Daoy (cell line): ENCODE results near the gene ENGASE. TPM values are rescaled to one million over a fixed set of nuclear protein-coding genes. Genes with fewer than 3 reads are reported as not detected.

Experiments
- DNase-seq: peaks from one replicate; pipeline ENCODE4 v3.0.0-alpha.2; 2015; ENCODE audit warnings: low read depth
- total RNA-seq: library from RNA; depleted of rRNA; stranded (reverse); fragments of >200 nt; shearing (Covaris generic); gene quantifications from 2 replicates; pipeline ENCODE4 v1.2.3, GENCODE V29; 2014

Gene ENGASE
- total RNA-seq, 1 experiment from 2014 or later: 6.3 TPM

DNA sequence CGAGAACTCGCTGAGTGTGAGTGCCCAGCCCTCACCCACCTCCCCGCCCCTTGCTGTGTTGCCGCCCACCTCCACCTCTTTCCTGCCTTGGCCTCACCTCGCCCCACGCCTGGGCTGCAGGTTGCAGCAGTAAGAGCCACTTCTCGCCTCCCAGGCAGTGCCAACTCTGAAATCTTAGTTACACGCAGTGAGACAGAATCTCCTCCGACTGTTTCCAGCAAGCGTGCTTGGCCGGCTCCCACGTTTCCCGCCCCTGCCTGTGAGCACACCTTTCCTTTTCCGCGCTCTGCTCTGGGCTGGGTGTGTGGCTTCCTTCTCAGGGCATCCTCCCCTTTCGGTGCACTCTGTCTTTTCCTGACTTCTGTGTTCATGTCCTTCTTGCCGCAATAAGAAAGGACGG is 5.7 kb downstream of the ENGASE start:
- no peak for DNase-seq

DNA sequence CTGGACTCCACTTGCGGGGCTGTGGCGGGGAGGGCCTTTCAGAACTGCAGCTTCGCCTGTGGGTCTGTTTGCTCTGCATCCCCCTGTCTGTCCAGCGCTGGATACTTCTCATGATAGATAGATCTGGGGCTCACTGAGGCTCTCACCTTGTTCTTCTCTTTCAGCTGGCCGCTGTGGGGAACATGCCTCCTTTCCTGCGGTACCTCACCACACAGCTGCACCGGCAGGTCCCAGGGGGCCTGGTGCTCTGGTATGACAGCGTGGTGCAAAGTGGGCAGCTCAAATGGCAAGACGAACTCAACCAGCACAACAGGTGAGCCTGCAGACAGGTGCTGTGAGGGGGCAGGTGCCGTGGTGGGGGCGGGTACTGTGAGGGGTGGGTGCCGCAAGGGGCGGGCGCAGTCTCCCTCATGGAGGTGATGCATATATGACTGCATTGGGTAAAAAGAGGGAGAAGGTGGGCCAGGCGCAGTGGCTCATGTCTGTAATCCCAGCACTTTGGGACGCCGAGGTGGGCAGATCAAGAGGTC is 6.2 kb downstream of the ENGASE start:
- DNase-seq: no peak

DNA sequence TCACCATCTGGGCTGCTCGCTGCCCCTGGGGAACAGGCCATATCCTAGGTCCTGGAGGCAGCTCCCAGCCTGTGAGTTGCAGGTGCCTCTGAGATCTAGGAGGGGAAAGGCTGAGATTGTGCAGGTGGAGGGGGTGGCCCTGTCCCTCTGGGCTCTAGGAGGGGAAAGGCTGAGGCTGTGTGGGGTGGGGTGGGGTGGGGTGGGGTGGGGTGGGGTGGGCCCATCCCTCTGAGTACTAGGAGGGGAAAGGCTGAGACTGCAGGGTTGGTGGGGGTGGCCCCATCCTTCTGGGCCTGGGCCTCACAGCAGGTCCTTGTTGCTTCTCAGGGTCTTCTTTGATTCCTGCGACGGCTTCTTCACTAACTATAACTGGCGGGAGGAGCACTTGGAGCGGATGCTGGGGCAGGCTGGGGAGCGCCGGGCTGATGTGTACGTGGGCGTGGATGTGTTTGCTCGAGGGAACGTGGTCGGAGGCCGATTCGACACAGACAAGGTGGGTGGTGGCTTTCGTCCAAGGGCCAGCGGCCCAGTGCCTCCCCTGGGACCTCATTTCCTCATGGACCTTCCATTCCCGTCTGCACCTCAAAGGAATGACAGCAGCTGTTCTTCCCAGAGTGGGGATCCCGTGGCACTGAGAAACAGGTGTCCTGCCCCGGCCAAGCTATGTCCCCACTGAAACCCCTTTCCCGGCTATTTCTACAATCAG is 7.1 kb downstream of the ENGASE start:
- no peak for DNase-seq

DNA sequence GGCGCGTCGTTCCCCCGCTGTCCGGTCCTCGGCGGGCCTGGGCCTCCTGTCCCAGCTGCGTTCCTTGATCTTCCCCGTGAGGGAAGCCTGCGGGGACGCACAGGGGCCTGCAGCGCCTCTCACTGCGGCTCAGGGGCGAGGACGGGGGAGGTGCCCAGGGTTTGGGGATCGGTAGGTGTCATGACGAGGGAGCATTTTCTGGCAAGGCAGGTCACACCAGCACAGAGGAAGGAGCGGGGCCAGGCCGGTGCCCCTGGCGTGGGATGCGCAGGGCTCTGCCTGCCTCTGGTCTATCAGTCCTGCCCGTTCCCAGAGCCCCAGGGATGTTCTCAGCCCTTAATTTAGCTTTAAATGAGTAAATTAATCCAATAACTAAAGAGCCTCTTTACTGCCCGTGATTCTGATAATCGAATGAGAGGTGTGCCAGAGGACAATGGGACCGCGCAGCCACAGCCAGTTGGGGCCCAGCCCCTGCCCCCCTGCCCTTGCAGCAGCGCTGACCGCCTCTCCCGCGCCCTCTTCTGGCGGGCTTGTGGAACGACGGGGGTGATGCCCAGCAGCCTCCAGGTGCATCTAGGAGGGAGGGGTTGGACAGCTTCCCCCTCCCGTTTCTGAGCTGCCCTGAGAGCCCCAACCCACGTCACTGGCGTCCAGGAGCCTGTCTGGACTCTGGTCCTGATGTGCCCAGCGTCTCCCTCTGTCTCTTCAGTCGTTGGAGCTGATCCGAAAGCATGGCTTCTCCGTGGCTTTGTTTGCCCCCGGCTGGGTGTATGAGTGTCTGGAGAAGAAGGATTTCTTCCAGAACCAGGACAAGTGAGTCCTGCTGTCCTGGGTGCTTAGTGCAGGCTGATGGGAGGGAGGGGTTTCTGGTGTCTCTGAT is 7.9 kb downstream of the ENGASE start:
- DNase-seq: peak; percentile 65

DNA sequence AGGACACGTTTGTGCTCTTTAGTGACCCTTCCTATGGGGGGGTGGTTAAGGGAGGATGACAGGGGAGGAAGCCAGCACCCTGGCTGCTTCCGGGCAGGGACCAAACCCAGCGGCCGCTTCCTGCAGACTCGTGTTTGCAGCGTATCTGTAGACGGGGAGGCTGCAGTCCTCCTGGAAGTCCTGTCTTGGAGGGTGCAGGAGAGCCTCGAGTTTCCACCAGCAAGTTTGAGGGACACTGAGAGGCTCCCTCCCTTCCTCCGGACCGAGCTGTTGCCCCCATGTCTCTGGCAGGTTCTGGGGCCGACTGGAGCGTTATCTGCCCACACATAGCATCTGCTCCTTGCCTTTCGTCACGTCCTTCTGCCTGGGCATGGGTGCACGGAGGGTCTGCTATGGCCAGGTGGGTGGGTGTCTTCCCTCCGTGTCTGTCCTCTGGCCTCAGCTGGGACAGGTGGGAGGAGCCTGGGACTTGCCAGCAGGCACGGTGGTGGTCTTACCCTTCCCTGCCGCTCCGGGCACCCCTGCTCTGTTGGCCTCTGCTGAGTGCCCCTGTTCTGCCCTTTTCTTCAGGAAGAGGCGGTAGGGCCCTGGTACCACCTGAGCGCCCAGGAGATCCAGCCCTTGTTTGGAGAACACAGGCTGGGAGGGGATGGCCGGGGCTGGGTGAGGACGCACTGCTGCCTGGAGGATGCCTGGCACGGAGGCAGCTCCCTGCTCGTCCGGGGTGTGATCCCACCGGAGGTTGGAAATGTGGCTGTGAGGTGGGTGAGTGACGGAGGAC is 8.8 kb downstream of the ENGASE start:
- no peak for DNase-seq

DNA sequence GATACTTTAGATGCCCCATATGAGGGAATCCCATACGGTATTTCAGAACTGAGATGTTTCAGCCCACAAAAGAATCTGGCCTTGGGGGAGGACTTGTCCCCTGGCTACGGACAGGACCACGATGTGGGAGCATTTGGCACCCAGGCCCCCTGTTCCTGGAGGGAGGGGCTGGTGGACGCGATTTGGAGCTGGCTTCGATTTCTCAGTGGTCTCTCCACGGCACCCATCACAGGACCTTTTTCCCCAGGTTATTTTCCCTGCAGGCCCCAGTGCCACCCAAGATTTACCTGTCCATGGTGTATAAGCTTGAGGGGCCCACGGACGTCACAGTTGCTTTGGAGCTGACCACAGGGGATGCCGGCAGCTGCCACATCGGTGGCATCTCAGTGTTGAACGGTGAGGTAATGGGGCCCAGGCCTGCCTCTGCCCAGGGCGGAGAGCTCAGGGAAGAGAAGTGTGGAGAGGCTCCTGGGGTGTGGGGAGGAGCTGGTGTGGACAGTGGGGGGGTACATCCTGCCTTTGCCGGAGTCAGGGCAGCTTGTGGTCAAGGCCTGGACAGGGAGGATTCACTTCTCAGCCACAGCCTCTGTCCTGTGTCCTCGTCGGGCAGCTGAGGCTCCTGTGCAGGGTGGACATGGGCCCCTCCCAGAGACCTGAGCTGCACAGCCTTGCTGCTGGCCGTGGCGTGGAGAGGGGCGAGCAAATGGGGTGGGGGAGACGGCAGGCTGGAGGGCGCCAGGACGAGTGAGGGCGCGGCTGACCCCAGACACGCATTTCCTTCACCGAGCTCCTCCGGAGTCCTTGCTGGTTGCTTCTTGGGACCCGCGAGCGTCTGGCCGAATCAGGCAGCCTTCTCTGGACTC is 9.9 kb downstream of the ENGASE start:
- DNase-seq: no peak

DNA sequence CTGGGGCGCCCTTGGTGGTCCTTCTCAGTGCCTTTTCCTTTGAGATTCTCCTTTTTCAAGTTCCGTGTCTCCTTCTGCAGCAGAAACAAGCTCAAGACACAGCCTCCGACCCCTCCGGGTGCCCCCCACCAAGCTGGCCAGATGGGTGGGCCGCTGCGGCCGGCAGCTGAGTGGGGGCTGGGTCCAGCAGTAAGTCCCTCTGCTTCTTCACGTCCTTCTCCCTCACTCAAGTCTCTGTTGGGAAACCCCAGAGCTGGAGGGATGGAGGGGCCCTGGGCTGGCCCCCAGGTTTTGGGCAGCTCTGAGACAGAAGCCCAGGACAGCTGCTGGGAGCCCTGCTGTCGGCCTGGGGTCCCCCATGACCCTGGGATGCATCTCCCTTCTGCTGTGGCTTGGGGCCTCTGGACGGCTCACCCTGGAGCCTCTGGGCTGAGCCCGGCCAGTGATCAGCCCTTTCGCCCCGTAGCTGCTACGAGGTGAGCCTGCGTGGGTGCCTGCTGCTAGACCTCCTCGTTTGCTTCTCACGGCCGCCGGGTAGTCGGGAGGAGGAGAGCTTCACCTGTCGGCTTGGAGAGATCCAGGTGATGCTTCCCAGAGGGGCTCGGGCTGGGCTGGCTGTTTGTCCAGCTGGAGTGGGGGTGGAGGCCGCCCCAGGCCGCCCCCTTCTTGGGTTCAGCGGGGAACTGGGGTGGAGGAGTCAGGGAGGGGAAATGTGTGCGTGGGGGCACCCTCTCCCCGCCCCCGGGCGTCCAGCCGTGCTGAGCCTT is 10.7 kb downstream of the ENGASE start:
- DNase-seq: no peak

DNA sequence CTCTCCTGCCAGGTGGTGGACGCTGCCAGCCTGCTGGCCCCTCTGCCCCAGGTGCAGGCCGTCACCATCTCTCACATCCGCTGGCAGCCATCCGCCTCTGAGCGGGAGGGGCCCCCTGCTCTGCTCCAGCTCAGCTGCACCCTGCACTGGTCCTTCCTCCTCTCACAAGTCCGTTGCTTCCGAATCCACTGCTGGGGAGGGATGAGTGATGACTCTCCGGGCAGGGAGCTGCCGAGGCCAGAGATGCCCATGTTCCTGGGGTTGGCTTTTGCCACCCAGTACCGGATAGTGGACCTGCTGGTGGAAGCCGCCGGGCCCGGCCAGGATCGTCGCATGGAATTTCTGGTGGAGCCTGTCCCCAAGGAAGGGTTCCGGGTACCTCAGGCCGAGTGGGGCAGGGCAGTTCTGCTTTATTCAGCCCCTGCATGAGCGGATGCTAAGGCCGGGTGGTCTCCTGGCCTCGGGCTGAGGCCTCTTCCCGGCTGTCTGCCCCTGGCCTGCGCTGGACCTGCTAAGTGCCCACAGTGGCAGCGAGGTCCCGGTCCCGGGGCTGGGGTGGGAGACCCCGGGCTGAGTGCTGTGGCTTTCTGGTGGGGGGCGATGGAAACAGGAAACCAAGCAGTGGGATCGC is 11.4 kb downstream of the ENGASE start:
- no peak for DNase-seq

DNA sequence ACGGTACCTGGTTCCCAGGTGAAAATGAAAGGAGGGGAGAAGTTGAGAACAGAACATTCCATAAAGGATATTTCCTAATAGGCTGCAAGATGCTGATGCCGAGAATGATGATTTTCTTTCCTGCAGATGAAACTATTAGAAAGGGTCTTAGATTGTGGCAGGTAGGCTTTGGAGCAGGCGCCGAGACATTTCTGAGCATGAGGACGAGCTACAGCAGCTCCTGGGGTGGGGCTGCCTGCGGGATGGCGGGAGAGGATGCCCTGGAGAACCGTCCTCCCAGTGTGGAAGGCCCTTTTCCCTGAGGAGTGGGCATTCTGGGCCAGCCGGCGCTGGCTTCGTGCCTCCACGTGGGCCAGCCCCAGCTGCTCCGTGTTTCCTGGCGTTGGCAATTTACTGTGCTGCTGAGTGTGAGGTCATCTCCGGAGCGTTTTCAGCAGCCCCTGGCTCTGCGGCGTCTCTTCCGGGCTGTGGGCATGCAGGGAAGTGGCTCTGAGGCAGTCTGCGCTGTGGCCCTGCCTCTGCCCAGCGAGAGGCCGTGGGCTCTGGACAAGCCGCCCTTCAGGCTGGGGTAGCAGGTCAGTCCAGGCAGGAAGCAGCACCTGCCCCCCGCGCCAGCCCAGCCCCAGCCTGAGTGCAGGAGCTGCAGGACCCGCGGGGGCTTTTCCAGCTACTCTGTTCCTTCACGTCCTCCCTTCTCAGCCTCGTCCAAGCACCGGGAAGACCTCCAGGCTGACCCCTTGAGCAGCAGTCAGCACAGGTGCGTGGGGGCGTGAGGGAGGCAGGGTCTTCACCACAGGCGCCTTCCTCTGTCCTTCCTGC is 12.2 kb downstream of the ENGASE start:
- DNase-seq: no peak

DNA sequence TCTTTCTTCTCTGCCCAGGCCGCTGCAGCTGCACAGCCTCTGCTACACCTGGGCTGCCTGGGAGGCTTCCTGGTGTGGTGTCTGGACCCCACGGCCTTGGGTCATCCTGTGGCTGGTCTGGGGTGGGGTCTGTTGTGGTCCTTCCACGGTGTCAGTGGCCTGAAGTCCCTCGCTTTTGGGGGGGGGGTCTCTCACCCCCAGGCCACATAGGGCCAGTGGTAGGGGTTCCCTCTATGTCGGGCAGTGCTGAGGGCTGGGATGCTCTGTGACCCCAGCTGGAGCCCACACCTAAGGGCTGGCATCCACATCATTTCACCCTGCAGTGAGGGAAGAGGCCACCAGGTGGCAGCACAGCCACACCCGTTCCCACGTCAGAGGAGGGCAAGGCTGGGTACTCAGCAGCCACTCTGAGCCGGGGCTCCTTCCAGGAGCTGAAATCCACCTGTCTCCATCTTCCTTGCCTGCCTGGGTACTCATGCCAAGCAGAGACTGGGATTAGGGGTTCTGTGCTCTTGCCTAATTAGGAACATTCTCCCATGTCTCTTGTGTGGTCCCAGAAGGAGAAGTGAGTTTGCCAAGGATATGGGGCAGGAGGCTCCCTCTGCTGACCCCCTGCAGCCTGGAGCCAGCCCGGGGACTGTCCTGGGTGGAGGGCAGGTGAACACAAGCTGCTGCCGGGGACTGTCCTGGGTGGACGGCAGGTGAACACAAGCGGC is 13.0 kb downstream of the ENGASE start:
- DNase-seq: peak; percentile 75

DNA sequence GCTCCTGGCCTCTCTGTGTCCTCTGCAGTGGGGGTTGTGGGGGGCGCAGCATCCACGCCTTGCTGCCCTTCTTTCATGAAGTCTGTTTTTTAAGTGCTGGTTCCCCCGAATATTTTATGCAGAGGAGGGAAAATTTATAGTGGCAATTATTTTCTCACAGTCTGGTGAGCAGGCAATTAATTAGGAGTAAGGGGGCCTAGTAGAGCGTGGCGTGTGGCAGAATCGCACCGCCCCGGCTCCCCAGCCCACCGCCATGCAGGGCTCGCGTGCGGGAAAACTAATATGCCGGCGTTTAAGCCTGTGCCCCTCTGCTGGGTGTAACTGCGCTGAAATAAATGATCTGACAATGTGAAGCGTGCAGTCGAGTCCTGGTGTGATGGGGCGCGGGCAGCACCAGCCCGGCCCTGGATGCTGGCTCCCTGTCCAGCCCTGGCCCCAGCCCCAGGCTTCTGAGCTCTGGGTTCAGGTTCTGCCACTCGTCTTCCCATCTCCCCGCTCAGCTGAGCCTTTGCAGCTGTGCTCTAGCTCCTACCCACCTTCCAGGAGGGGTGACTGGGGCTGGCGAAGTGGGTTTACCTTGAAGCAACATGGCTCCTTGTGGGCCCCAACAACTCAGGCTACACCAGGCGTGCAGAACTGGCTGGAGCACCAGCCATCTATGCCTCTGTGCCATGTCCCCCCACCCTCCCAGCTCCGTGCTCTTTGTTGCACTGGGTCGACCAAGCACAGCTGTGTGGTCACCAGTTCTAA is 13.8 kb downstream of the ENGASE start:
- no peak for DNase-seq

DNA sequence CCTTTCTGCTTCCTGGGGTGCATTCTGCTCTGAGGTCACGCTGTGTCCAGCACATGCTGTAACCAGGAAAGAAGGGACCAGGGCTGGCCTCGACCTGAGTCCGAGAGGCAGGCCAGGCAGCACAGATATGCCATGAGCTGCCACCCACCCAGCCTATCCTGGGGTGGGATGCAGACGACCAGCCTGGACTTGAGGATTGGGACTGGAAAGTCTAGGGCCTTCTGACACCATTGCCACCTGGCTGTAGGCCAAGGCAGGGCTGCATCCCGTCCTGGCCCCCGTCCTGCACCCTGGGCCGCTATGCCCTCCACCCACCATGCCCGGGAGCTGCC is 14.3 kb downstream of the ENGASE start:
- DNase-seq: no peak

DNA sequence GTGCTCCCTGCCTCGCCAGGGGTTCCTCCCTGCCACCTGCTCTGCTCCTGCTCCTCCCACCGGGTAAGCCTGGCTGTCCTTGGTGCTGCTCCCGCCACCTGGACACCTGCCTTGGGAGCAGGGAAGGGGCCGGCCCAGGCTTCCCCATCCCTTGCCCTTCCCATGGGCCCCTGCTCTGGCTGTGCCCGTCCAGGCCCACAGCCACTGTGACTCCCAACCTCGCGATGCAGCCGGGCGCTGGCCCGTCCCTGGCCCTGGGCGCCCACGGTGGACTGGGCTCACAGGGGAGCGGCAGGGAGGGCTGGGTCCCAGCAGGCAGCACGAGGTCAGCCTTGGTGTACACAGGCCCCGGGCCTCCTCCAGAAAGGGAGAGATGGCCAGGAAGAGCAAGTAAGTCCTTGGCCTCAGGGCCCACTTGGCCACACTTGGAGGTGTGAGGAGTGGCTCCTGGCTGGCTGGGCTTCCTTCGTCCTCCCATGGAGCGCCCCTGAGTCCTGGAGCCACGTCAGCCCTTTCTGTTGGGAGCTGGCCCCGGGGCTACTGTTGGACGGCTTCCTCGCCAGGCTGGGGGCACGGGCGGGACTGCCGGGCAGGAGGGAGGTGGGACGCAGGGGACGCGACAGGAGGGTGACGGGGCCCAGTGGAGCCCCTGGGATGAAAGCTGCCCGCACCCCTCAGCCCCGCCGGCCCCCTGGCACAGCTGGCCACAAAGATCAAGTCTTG is 15.3 kb downstream of the ENGASE start:
- DNase-seq: no peak

DNA sequence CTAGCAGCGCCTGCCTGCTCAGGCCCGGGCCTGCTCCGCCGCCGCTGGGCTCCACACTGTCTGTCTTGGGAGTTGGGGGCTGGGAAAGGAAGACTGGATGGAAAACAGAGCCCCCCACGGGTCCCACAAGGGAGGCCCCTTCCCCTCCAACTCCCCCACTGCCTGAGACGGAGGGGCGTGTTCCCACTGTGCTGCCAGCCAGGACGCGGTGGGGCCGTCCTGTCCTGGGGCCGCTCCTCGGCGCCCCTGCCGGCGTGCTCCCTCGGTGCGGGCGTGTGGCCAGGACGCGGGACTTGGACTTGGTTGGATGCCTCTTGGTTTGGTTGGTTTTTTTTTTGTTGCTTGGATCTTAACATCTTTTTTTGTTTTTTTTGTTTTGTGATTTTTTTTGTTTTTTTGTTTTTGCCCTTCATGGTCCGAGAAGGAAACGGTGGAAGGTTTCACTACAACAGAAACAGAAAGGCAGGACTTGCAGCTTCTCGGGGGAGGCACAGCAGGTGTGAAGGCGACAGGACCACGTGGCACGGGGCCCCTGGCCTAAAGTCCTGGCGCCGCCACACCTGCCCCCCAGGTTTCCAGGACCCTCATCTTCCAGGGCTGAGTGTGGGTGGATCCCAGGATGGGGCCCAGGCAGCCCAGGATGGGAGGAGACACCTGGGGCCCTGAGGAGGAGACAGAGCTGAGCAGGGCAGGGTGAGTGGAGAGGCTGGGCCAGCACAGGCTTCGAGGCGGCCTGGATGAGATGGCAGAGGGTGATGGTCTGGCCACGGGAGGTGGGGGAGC is 16.0 kb downstream of the ENGASE start:
- DNase-seq: peak; percentile 46

DNA sequence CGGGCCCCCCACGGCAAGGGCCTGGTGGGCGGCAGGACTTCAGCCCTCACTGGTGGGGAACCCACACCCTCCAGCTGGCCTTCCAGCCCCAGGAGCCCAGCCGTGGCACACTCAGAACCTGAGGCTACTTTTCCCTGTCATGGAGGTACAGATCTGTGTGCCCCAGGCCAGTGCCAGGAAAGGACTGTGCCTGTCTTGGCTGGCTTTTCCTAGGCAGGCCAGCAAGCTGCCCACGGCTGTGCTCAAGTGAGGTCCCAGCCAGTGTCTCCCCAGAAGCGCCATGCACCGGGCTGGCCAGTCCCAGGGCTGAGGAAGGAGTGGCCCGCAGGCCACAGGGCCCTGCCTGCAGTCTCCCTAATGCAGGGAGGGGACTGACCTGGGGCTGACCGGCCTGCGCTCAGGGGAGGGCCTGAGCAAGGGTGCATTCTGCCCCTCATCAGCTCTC is 16.6 kb downstream of the ENGASE start:
- DNase-seq: no peak

DNA sequence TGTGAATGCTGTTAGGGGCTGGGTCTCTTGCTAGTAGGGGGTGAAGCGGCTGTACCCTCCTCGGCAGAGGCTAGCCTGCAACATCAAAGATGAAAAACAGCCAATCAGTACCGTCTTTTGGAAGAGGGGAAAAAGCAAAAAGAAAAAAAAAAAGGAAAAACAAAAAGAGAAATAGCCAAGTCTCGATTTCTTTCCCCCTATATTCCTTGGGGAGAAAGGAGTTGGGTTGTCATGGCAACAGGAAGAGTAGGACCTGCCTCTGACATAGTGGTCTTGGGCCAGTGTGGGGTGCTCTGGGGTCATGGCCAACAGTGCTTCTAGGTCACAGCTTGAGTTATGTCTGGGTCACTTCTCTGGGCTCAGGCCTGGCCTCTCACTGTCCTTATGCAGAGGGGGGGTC is 17.9 kb downstream of the ENGASE start:
- DNase-seq: no peak
